Neural cell (in vitro differentiated cells): Measurements from ENCODE around the gene GINS2. TPM values are rescaled to one million over a fixed set of nuclear protein-coding genes. Genes with fewer than 3 reads are reported as not detected.

Experiments used
- H2AFZ ChIP-seq: fragments of 200-600, 300-800 bp; sonication (generic), shearing (Covaris generic); 2 replicates; pipeline ENCODE4 v1.6.0; 2014; ENCODE audit warnings: low read depth, mild to moderate bottlenecking, antibody characterized with exemption, low read length, moderate library complexity
- H3F3A ChIP-seq: fragments of 200-600 bp; shearing (Covaris generic); 2 replicates; pipeline ENCODE4 v1.6.1; 2016; ENCODE audit warnings: mild to moderate bottlenecking, moderate library complexity, mixed read lengths, antibody characterized with exemption, low read length; ENCODE audit not compliant: insufficient read depth, poor library complexity, severe bottlenecking
- H3K27ac ChIP-seq: fragments of 200-600, 300-800 bp; sonication (generic), shearing (Covaris generic); 2 replicates; pipeline ENCODE4 v1.5.1; 2014; ENCODE audit warnings: mild to moderate bottlenecking, low read length, moderate library complexity
- H3K27me3 ChIP-seq: fragments of 300-800, 200-600 bp; sonication (generic), shearing (Covaris generic); 2 replicates; pipeline ENCODE4 v1.6.0; 2014; ENCODE audit warnings: mild to moderate bottlenecking, low read depth, low read length, moderate library complexity; ENCODE audit not compliant: insufficient read depth
- H3K36me3 ChIP-seq: fragments of 300-800, 200-600 bp; sonication (generic), shearing (Covaris generic); 2 replicates; pipeline ENCODE4 v1.5.1; 2014; ENCODE audit warnings: mild to moderate bottlenecking, antibody characterized with exemption, low read length, moderate library complexity; ENCODE audit not compliant: insufficient read depth
- H3K4me2 ChIP-seq: fragments of 300-800, 200-600 bp; sonication (generic), shearing (Covaris generic); 2 replicates; pipeline ENCODE4 v1.6.0; 2014; ENCODE audit warnings: mild to moderate bottlenecking, low read length
- H3K4me3 ChIP-seq: fragments of 300-800, 200-600 bp; sonication (generic), shearing (Covaris generic); 2 replicates; pipeline ENCODE4 v1.5.1; 2014; ENCODE audit warnings: mild to moderate bottlenecking, low read length, moderate library complexity
- H3K79me2 ChIP-seq: fragments of 200-600 bp; shearing (Covaris generic); replicated peaks from 2 replicates; pipeline ENCODE4 v1.6.0; 2014; ENCODE audit warnings: mild to moderate bottlenecking, low read length, moderate library complexity; ENCODE audit not compliant: insufficient read depth
- H3K9ac ChIP-seq: fragments of 300-800, 200-600 bp; sonication (generic), shearing (Covaris generic); 2 replicates; pipeline ENCODE4 v1.6.1; 2016; ENCODE audit warnings: mild to moderate bottlenecking, low read length, mixed read lengths
- H3K9me2 ChIP-seq: fragments of 200-600 bp; shearing (Covaris generic); 2 replicates; pipeline ENCODE4 v1.6.1; 2016; ENCODE audit warnings: mild to moderate bottlenecking, low read length, mixed read lengths; ENCODE audit not compliant: insufficient read depth
- H3K9me3 ChIP-seq: fragments of 200-600, 300-800 bp; sonication (generic), shearing (Covaris generic); 2 replicates; pipeline ENCODE4 v1.6.1; 2016; ENCODE audit warnings: mild to moderate bottlenecking, mixed run types, low read length, moderate library complexity, mixed read lengths
- H4K20me1 ChIP-seq: fragments of 200-600 bp; shearing (Covaris generic); 2 replicates; pipeline ENCODE4 v1.6.1; 2016; ENCODE audit warnings: mild to moderate bottlenecking, mixed run types; ENCODE audit not compliant: insufficient read depth
- CTCF ChIP-seq: fragments of 450-650 bp; IDR thresholded peaks from 2 replicates; pipeline ENCODE4 v1.5.1; 2014; ENCODE audit warnings: antibody characterized with exemption, mild to moderate bottlenecking, moderate library complexity; ENCODE audit not compliant: poor library complexity, severe bottlenecking
- EP300 ChIP-seq: fragments of 450-650 bp; conservative IDR thresholded peaks from 2 replicates; pipeline ENCODE4 v1.6.1; 2014; ENCODE audit warnings: antibody characterized with exemption, mild to moderate bottlenecking, moderate library complexity; ENCODE audit not compliant: poor library complexity, severe bottlenecking
- EZH2 ChIP-seq: fragments of 200-600, 300-800 bp; shearing (Covaris generic), sonication (generic); IDR thresholded peaks from 2 replicates; pipeline ENCODE4 v1.6.1; 2014; ENCODE audit warnings: antibody characterized with exemption, low read length, borderline replicate concordance, mild to moderate bottlenecking; ENCODE audit not compliant: insufficient read depth, poor library complexity, severe bottlenecking
- MXI1 ChIP-seq: fragments of 450-650 bp; conservative IDR thresholded peaks from 2 replicates; pipeline ENCODE4 v1.6.1; 2014; ENCODE audit warnings: antibody characterized with exemption, mild to moderate bottlenecking; ENCODE audit not compliant: poor library complexity, severe bottlenecking
- POLR2AphosphoS5 ChIP-seq: IDR thresholded peaks from 2 replicates; pipeline ENCODE4 v1.6.1; 2012
- RAD21 ChIP-seq: fragments of 450-650 bp; conservative IDR thresholded peaks from 2 replicates; pipeline ENCODE4 v1.6.1; 2014; ENCODE audit warnings: antibody characterized with exemption, mild to moderate bottlenecking, moderate library complexity
- SMC3 ChIP-seq: fragments of 450-650 bp; conservative IDR thresholded peaks from 2 replicates; pipeline ENCODE4 v1.6.1; 2014; ENCODE audit warnings: antibody characterized with exemption, mild to moderate bottlenecking, moderate library complexity; ENCODE audit not compliant: poor library complexity
- TAF1 ChIP-seq: IDR thresholded peaks from 2 replicates; pipeline ENCODE4 v1.6.1; 2012; ENCODE audit warnings: low read depth
- polyA plus RNA-seq: library from polyadenylated mRNA; depleted of rRNA; stranded (reverse); fragments of >200 nt; gene quantifications from 2 replicates; pipeline ENCODE4 v1.2.3, GENCODE V29; 2014
- TF ChIP-seq, protein P1 (sequence below): IDR thresholded peaks from 2 replicates; pipeline ENCODE4 v1.6.1; 2012; ENCODE audit warnings: borderline replicate concordance

Gene GINS2
- polyA plus RNA-seq, 1 donor from 2014 or later: 9.2 TPM

DNA sequence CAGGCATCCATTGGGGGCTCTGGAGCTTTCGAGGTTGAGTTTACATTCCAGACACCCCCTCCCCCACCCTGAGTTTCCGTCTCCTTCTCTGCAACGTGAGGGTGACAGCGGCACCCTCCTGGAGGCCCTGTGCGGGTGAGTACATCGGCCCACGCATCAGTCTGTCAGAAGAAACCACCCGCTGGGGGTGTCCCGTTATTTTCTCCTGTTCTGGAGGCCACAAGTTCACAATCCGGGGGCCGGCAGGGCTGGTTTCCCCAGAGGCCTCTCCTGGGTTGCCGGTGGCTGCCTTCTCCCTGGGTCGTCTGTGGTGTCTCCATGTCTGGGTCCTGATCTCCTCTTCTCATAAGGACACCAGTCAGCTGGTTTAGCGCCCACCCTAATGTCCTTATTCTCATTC lies 39.9 kb downstream of the GINS2 start:
- H3K4me3 ChIP-seq: no peak overlapping the region
- no peaks in the 10 kb centered on the region for H4K20me1 ChIP-seq
- H3K27me3 ChIP-seq: no peaks in the 10 kb centered on the region
- H3K27ac ChIP-seq: no peak overlapping the region
- H3K9me2 ChIP-seq: no peaks in the 10 kb centered on the region
- no peaks in the 10 kb centered on the region for H3K9me3 ChIP-seq
- no peaks in the 10 kb centered on the region for H3F3A ChIP-seq
- no peak overlapping the region for H3K4me2 ChIP-seq
- H3K79me2 ChIP-seq: peaks cover 5% of the 10 kb centered on the region
- H2AFZ ChIP-seq: no peak overlapping the region
- no peaks in the 10 kb centered on the region for H3K36me3 ChIP-seq
- H3K9ac ChIP-seq: no peak overlapping the region
- no peak for TF ChIP-seq EZH2
- no peak for TF ChIP-seq POLR2AphosphoS5
- TF ChIP-seq CTCF: no peak
- no peak for TF ChIP-seq RAD21
- TF ChIP-seq SMC3: no peak
- TF ChIP-seq, protein P1, sequence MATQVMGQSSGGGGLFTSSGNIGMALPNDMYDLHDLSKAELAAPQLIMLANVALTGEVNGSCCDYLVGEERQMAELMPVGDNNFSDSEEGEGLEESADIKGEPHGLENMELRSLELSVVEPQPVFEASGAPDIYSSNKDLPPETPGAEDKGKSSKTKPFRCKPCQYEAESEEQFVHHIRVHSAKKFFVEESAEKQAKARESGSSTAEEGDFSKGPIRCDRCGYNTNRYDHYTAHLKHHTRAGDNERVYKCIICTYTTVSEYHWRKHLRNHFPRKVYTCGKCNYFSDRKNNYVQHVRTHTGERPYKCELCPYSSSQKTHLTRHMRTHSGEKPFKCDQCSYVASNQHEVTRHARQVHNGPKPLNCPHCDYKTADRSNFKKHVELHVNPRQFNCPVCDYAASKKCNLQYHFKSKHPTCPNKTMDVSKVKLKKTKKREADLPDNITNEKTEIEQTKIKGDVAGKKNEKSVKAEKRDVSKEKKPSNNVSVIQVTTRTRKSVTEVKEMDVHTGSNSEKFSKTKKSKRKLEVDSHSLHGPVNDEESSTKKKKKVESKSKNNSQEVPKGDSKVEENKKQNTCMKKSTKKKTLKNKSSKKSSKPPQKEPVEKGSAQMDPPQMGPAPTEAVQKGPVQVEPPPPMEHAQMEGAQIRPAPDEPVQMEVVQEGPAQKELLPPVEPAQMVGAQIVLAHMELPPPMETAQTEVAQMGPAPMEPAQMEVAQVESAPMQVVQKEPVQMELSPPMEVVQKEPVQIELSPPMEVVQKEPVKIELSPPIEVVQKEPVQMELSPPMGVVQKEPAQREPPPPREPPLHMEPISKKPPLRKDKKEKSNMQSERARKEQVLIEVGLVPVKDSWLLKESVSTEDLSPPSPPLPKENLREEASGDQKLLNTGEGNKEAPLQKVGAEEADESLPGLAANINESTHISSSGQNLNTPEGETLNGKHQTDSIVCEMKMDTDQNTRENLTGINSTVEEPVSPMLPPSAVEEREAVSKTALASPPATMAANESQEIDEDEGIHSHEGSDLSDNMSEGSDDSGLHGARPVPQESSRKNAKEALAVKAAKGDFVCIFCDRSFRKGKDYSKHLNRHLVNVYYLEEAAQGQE: no peak
- no peak for TF ChIP-seq MXI1
- no peak for TF ChIP-seq TAF1
- TF ChIP-seq EP300: no peak

DNA sequence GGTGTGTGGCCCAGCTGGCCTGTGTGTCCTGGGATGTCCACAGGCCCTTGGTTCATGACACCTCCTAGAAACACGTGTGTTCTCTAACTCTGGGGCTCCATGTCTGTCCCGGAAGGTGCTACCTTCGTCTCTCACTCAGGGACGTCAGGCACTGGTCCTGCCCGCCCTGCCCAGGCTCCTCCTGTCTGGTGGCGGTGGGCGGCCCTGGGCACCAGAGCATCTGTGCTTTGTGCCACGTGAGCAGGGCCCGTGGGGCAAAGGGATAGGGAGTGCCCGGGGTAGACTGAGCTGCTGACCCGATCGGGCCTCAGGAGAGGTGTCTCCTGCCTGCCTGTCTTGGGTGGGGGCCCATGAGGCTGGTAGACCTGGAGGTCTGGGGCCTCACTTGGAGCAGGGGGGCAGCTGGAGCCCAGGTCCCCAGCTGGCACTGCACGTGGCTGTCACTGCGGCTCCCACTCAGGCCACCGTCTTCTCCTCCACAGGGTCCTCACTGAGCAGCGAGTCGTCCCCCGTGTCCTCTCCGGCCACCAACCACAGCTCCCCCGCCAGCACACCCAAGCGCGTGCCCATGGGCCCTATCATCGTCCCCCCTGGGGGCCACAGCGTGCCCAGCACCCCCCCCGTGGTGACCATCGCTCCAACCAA lies 40.6 kb downstream of the GINS2 start:
- H3K27ac ChIP-seq: no peak overlapping the region
- no peak overlapping the region for H2AFZ ChIP-seq

More for the DNA sequence above, 40.6 kb downstream of the GINS2 start:
- Histone ChIP-seq H3K9me2 (no peaks in the 10 kb centered on the region), H3K36me3 (no peaks in the 10 kb centered on the region), H3K79me2 (peaks cover 6% of the 10 kb centered on the region), H3K4me3 (no peak overlapping the region), H3K27me3 (no peaks in the 10 kb centered on the region), H3K9ac (no peak overlapping the region), H3K4me2 (no peak overlapping the region), H4K20me1 (no peaks in the 10 kb centered on the region), H3K9me3 (no peaks in the 10 kb centered on the region), H3F3A (no peaks in the 10 kb centered on the region)
- TF ChIP-seq SMC3: no peak
- no peak for TF ChIP-seq EZH2
- TF ChIP-seq, protein P1: no peak
- no peak for TF ChIP-seq MXI1
